HepG2 (cell line): ENCODE data around the gene NRP1. TPM values are rescaled to one million over a fixed set of nuclear protein-coding genes. Genes with fewer than 3 reads are reported as not detected.
A peak's percentile ranks its signal among the peaks of the same experiment; 100 is the strongest.

Source experiments
- ATAC-seq: fragments of 200-7000 bp; cut with Tn5 transposase; 3 replicates; pipeline ENCODE4 v1.9.1; 2020; ENCODE audit warnings: mild to moderate bottlenecking, moderate library complexity
- BruUV-seq: library from RNA; stranded (reverse); fragments of 400-500 nt; replicated peaks from 2 replicates; lab custom pipeline; 2021; lab: Mats Ljungman, UMichigan
- CTCF ChIA-PET: fragments of 300-600 bp; formaldehyde crosslinking; extraction: SDS; loops from one replicate; lab custom pipeline; 2021; ENCODE audit warnings: low total read pairs, inconsistent platforms, low intra/inter-chr PET ratio; lab: Yijun Ruan, JAX
- POLR2A ChIA-PET: fragments of 350-600 bp; sonication (Branson Sonifier 250); formaldehyde crosslinking; loops from one replicate; lab custom pipeline; 2020; ENCODE audit warnings: antibody characterized with exemption, inconsistent platforms; lab: Yijun Ruan, JAX
- DNase-seq: peaks from one replicate; pipeline ENCODE4 v3.0.0-alpha.2; 2015; ENCODE audit warnings: low spot score
- FAIRE-seq: peaks from 3 replicates; lab custom pipeline; 2011; peaks lifted over from hg19 to GRCh38; lab: Jason Lieb, UNC
- H2AFZ ChIP-seq: one replicate; pipeline ENCODE4 v1.6.1; 2011; ENCODE audit warnings: low read length, inconsistent platforms
- H3K27ac ChIP-seq: fragments of 300-600 bp; 3 replicates; pipeline ENCODE4 v1.8.0; 2011; ENCODE audit warnings: mixed run types, mild to moderate bottlenecking, mixed read lengths, low read length, inconsistent platforms; ENCODE audit not compliant: insufficient read depth; ENCODE audit errors: extremely low read length
- H3K27me3 ChIP-seq, 2 experiments: fragments of 200-600 bp in 1 of 2; 2 replicates in 1 of 2; 3 replicates in 1 of 2; pipeline versions ENCODE4 v1.6.0 to v1.8.0; 2011; ENCODE audit warnings: low read length in 2 of 2, mild to moderate bottlenecking in 2 of 2, moderate library complexity in 2 of 2, inconsistent platforms in 1 of 2; ENCODE audit not compliant: insufficient read depth in 2 of 2, control insufficient read depth in 1 of 2
- H3K36me3 ChIP-seq, 2 experiments: fragments of 200-600 bp in 1 of 2; replicated peaks in 1 of 2; 2 replicates in 1 of 2; 3 replicates in 1 of 2; pipeline versions ENCODE4 v1.5.1 to v1.8.0; 2011; ENCODE audit warnings: low read length in 2 of 2, inconsistent platforms in 1 of 2; ENCODE audit not compliant: insufficient read depth in 2 of 2, control insufficient read depth in 1 of 2
- H3K4me1 ChIP-seq: 2 replicates; pipeline ENCODE4 v1.5.1; 2012; ENCODE audit warnings: low read length, inconsistent platforms; ENCODE audit not compliant: insufficient read depth
- H3K4me2 ChIP-seq: 2 replicates; pipeline ENCODE4 v1.6.0; 2011; ENCODE audit warnings: low read depth, low read length, inconsistent platforms
- H3K4me3 ChIP-seq, 3 experiments: fragments of 200-600 bp in 1 of 3; sonication (generic), shearing (Covaris generic) in 1 of 3; replicated peaks in 1 of 3; 2 replicates each; pipeline ENCODE4 v1.5.1; 2011 to 2016; ENCODE audit warnings: low read length in 3 of 3, inconsistent platforms in 2 of 3, low read depth in 2 of 3, mild to moderate bottlenecking in 2 of 3, control low read depth in 1 of 3, mixed read lengths in 1 of 3; ENCODE audit not compliant: insufficient read depth in 1 of 3
- H3K79me2 ChIP-seq: one replicate; pipeline ENCODE4 v1.6.1; 2011; ENCODE audit warnings: low read length, inconsistent platforms; ENCODE audit not compliant: insufficient read depth
- H3K9ac ChIP-seq: 2 replicates; pipeline ENCODE4 v1.6.0; 2011; ENCODE audit warnings: mild to moderate bottlenecking, low read depth, low read length, inconsistent platforms; ENCODE audit not compliant: insufficient read depth
- H3K9me3 ChIP-seq: 2 replicates; pipeline ENCODE4 v1.5.1; 2012; ENCODE audit warnings: mild to moderate bottlenecking, low read length
- H4K20me1 ChIP-seq: 2 replicates; pipeline ENCODE4 v1.6.0; 2011; ENCODE audit warnings: inconsistent platforms, mild to moderate bottlenecking, low read length, moderate library complexity; ENCODE audit not compliant: insufficient read depth
- AHDC1 ChIP-seq: sonication (generic); formaldehyde crosslinking; IDR thresholded peaks from 2 replicates; pipeline ENCODE4 v1.5.1; 2020; ENCODE audit warnings: mild to moderate bottlenecking, missing genetic modification reagents, borderline replicate concordance
- ARHGAP35 ChIP-seq: sonication (generic); formaldehyde crosslinking; IDR thresholded peaks from 2 replicates; pipeline ENCODE4 v1.9.0; 2022; ENCODE audit warnings: mild to moderate bottlenecking, inconsistent platforms, moderate library complexity, missing genetic modification reagents, borderline replicate concordance
- ARID3A ChIP-seq: IDR thresholded peaks from 2 replicates; pipeline ENCODE4 v1.6.1; 2012; ENCODE audit warnings: low read depth, low read length, improper control_type of control experiment
- CEBPB ChIP-seq: IDR thresholded peaks from 2 replicates; pipeline ENCODE4 v1.6.1; 2011; ENCODE audit warnings: low read depth, low read length, improper control_type of control experiment, borderline replicate concordance
- DMAP1 ChIP-seq: IDR thresholded peaks from 2 replicates; pipeline ENCODE4 v1.6.1; 2016
- FOSL1 ChIP-seq: sonication (generic); formaldehyde crosslinking; IDR thresholded peaks from 2 replicates; pipeline ENCODE4 v1.9.0; 2021; ENCODE audit warnings: missing genetic modification reagents, borderline replicate concordance
- GTF2F1 ChIP-seq: fragments of 150-350 bp; IDR thresholded peaks from 2 replicates; pipeline ENCODE4 v1.6.1; 2014; ENCODE audit warnings: low read length
- JDP2 ChIP-seq: sonication (generic); formaldehyde crosslinking; IDR thresholded peaks from 2 replicates; pipeline ENCODE4 v1.8.1; 2022; ENCODE audit warnings: missing genetic modification reagents, borderline replicate concordance
- PAXIP1 ChIP-seq: sonication (generic); formaldehyde crosslinking; conservative IDR thresholded peaks from 2 replicates; pipeline ENCODE4 v1.4.0; 2020; ENCODE audit warnings: mild to moderate bottlenecking, missing genetic modification reagents, moderate library complexity
- SAP130 ChIP-seq: IDR thresholded peaks from 2 replicates; pipeline ENCODE4 v1.6.1; 2016; ENCODE audit warnings: low read depth
- ZNF180 ChIP-seq: sonication (generic); formaldehyde crosslinking; IDR thresholded peaks from 2 replicates; pipeline ENCODE4 v1.4.0; 2020; ENCODE audit warnings: low read depth, missing genetic modification reagents, borderline replicate concordance
- ZNF564 ChIP-seq: sonication (generic); formaldehyde crosslinking; IDR thresholded peaks from 2 replicates; pipeline ENCODE4 v1.8.1; 2023; ENCODE audit warnings: mild to moderate bottlenecking, missing genetic modification reagents
- WGBS: methylation state at CpG from one replicate; pipeline ENCODE4 v1.1.6; 2017; ENCODE audit warnings: low lambda C conversion rate; 5-methylcytosine and 5-hydroxymethylcytosine counted together
- in situ Hi-C: cut with HindIII; loops from 2 replicates; pipeline ENCODE4 v1.10.0; 2017; ENCODE audit warnings: low pct_unique_long_range_greater_than_20kb; ENCODE audit not compliant: extremely low pct_ligation_motif_present
- intact Hi-C: fragments of 100-400 bp; cut with micrococcal nuclease; formaldehyde crosslinking; loops from one replicate; pipeline ENCODE4 v1.10.0; 2022; ENCODE audit not compliant: unreplicated experiment
- polyA plus RNA-seq, 8 experiments: library from polyadenylated mRNA; depleted of rRNA in 3 of 8; stranded (reverse) in 7 of 8; unstranded in 1 of 8; fragments of >200 nt; fragmentation: Illumina TruSeq in 4 of 8; extraction: Trizol in 4 of 8; gene quantifications; 2 replicates each; pipeline versions ENCODE4 v1.2.1 to v1.2.3, GENCODE V29; 2011 to 2016; ENCODE audit warnings: low read depth in 4 of 8, missing spikeins in 1 of 8, mixed read lengths in 1 of 8; ENCODE audit not compliant: insufficient read depth in 1 of 8
- total RNA-seq, 5 experiments: library from RNA; depleted of rRNA; stranded (reverse); fragments of >200 nt; fragmentation: Illumina TruSeq; extraction: Trizol; gene quantifications; 2 replicates each; pipeline ENCODE4 v1.2.3, GENCODE V29; 2016; ENCODE audit warnings: low read depth in 1 of 5

Gene NRP1
- total and polyA plus RNA-seq, 2 of the 13 experiments (the other 11 are each of a cell fraction or from before 2014, with no cell fraction given): 5.3 to 5.8 TPM

GRCh38 chr10:33291053-33291592, 43.3 kb downstream of the NRP1 start:
- no peak overlapping the region for H3K4me2 ChIP-seq
- FAIRE-seq: no peak
- peak; percentile 50; the same call in 1 of the 2 replicates for TF ChIP-seq CEBPB
- peak; percentile 93 for TF ChIP-seq ARID3A
- TF ChIP-seq AHDC1 (CRISPR knock-in tag): peak; percentile 23; the same call in 1 of the 2 replicates
- 0 out of 2 replicates have a peak, but pooled peaks have one; percentile 20 for TF ChIP-seq SAP130
- no peak for TF ChIP-seq GTF2F1
- no peak for TF ChIP-seq ZNF564 (CRISPR knock-in tag)
- TF ChIP-seq DMAP1: no peak
- TF ChIP-seq PAXIP1: 0 out of 2 replicates have a peak, but pooled peaks have one; percentile 16
- TF ChIP-seq ARHGAP35 (CRISPR knock-in tag): no peak
- no peak for TF ChIP-seq JDP2 (CRISPR knock-in tag)
- peak; percentile 69; the same call in 1 of the 2 replicates for TF ChIP-seq FOSL1 (CRISPR knock-in tag)
- TF ChIP-seq ZNF180: no peak

More at GRCh38 chr10:33291053-33291592, 43.3 kb downstream of the NRP1 start:
- Histone ChIP-seq H3K9ac (no peak overlapping the region), H3K4me3 (no peak overlapping the region), H3K4me1 (peaks cover 47% of the 10 kb centered on the region), H2AFZ (no peak overlapping the region), H3K27me3 (no peaks in the 10 kb centered on the region), H4K20me1 (no peaks in the 10 kb centered on the region), H3K36me3 (no peaks in the 10 kb centered on the region), H3K27ac (no peak overlapping the region), H3K79me2 (no peaks in the 10 kb centered on the region), H3K9me3 (no peaks in the 10 kb centered on the region)
- 70% methylated on average over 5 of the region's 5 CpGs for WGBS
- CTCF ChIA-PET: no interaction called here
- intact Hi-C loops (no loop called here), in situ Hi-C loops (no loop called here)
- ATAC-seq (peak; percentile 41; the same call in 2 of the 3 replicates), DNase-seq (peak; percentile 43)
- BruUV-seq: no TSS peak
- POLR2A ChIA-PET: no interaction called here
